HL-60 (cell line): Measurements from ENCODE around the gene ADGRG6.

Experiments
- GABPA ChIP-seq: IDR thresholded peaks from 2 replicates; pipeline ENCODE4 v1.6.1; 2012; ENCODE audit warnings: low read depth
- POLR2AphosphoS5 ChIP-seq: IDR thresholded peaks from 2 replicates; pipeline ENCODE4 v1.6.1; 2012; ENCODE audit warnings: low read depth
- TF ChIP-seq, protein P1 (sequence below): IDR thresholded peaks from one replicate; pipeline ENCODE4 v1.5.1; 2011; ENCODE audit warnings: low read length, control low read depth, inconsistent platforms; ENCODE audit not compliant: insufficient read depth

DNA sequence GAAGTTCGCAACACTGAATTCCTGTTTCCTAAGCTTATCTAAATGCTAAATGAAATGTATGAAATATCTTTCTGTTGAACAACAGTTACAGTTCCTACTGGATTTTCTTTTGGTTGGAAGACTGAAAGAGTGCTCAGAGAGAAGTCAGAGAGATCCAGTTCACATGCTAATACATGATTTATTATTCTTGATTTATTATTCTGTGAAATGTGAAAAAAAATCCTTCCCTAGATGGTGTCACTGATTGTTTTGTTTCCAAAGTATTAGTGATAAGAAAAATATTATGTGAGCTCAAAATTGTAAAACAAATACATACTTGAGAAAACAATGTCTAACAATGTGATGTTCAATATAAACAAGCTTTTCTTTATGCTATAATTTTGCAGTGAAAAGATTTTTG lies 42.1 kb downstream of the ADGRG6 start:
- TF ChIP-seq, protein P1, sequence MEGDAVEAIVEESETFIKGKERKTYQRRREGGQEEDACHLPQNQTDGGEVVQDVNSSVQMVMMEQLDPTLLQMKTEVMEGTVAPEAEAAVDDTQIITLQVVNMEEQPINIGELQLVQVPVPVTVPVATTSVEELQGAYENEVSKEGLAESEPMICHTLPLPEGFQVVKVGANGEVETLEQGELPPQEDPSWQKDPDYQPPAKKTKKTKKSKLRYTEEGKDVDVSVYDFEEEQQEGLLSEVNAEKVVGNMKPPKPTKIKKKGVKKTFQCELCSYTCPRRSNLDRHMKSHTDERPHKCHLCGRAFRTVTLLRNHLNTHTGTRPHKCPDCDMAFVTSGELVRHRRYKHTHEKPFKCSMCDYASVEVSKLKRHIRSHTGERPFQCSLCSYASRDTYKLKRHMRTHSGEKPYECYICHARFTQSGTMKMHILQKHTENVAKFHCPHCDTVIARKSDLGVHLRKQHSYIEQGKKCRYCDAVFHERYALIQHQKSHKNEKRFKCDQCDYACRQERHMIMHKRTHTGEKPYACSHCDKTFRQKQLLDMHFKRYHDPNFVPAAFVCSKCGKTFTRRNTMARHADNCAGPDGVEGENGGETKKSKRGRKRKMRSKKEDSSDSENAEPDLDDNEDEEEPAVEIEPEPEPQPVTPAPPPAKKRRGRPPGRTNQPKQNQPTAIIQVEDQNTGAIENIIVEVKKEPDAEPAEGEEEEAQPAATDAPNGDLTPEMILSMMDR, result no peak
- TF ChIP-seq POLR2AphosphoS5, result no peak
- TF ChIP-seq GABPA, result no peak
